OCI-LY7 (cell line): ENCODE data around the gene MLLT10.
A peak's percentile ranks its signal among the peaks of the same experiment; 100 is the strongest.

ENCODE experiments used
- EZH2phosphoT487 ChIP-seq: fragments of 200-600 bp; sonication (generic); IDR thresholded peaks from 2 replicates; pipeline ENCODE4 v1.6.1; 2018; ENCODE audit warnings: low read depth, borderline replicate concordance, mild to moderate bottlenecking, mixed run types, antibody characterized with exemption, low read length, moderate library complexity, mixed read lengths
- TF ChIP-seq, protein P1 (sequence below): fragments of 200-600 bp; sonication (generic); conservative IDR thresholded peaks from 2 replicates; pipeline ENCODE4 v1.5.1; 2014; ENCODE audit warnings: mild to moderate bottlenecking, antibody characterized with exemption, low read length, moderate library complexity, mixed read lengths

DNA sequence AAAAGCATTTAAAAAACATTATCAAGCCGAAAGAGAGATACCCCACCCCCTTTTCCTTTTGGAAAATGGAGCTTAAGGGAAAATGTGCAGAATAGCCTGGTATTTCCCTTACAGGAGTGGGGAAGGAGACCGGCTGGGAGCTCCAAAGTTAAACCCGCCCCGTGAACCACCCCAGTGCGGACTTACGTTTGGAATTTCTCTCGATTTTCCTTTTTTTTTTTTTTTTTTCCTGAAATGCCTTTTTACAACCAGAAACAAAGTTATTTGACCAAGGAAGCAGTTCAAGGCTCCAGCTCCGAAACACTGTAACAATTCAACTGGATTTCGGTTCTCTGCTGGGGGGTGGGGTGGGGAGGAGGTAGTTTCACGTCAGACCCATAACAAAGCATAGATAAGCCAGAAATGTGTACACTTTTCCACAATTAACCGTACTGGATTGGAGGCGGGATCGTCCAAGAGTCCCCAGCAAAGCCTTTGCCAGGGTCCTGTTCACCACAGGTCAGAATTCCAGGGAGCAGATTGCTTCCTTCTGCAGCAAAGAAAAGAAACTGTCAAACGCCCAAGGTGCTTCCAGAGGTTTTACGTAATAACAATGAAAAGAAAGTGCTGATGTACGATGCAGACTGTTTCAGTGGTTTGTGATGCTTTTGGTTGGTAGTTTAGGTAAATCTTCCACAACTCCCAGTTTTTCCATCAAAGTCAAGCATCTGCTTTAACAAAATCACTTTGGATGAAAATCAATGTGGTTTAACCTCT, 15.2 kb upstream of the MLLT10 start:
- TF ChIP-seq, protein P1, sequence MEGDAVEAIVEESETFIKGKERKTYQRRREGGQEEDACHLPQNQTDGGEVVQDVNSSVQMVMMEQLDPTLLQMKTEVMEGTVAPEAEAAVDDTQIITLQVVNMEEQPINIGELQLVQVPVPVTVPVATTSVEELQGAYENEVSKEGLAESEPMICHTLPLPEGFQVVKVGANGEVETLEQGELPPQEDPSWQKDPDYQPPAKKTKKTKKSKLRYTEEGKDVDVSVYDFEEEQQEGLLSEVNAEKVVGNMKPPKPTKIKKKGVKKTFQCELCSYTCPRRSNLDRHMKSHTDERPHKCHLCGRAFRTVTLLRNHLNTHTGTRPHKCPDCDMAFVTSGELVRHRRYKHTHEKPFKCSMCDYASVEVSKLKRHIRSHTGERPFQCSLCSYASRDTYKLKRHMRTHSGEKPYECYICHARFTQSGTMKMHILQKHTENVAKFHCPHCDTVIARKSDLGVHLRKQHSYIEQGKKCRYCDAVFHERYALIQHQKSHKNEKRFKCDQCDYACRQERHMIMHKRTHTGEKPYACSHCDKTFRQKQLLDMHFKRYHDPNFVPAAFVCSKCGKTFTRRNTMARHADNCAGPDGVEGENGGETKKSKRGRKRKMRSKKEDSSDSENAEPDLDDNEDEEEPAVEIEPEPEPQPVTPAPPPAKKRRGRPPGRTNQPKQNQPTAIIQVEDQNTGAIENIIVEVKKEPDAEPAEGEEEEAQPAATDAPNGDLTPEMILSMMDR = no peak
- TF ChIP-seq EZH2phosphoT487 = peak; percentile 61
